ENCODE data around the gene AP2A1.

DNA sequence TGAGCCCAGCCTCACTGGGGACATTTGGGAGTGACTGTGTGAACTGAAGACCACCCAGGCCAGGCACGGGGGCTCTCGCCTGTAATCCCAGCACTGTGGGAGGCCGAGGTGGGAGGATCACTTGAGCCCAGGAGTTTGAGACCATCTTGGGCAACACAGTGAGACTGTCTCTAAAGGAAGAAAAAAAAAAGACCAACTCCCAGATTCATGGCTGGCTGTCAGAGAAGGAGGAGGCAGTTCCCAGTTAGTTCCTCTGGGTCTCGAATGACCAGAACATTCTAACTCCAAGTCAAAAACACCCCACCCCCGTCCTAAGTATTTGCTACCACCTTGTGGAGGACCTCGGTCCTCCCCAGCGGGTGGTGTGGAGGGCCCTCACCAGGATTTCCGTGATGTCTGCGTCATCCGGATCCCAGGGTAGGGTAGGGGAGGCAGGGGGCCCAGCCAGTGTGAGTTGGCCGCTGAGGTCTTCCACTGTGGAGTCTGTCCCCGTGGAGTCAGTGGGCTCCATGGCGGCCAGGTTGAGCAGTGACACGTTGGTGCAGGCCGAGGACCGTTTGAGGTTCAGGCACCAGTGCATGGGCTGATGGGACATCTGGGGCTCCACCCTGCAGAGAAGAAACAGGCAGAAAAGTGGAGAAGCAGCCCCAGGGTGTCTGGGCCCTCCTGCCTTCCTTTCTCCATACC is 5.0 kb upstream of the AP2A1 start:
- no peak for TF ChIP-seq POLR2AphosphoS5 (IDR thresholded peaks at IDR 0.05)
- TF ChIP-seq, protein P1, sequence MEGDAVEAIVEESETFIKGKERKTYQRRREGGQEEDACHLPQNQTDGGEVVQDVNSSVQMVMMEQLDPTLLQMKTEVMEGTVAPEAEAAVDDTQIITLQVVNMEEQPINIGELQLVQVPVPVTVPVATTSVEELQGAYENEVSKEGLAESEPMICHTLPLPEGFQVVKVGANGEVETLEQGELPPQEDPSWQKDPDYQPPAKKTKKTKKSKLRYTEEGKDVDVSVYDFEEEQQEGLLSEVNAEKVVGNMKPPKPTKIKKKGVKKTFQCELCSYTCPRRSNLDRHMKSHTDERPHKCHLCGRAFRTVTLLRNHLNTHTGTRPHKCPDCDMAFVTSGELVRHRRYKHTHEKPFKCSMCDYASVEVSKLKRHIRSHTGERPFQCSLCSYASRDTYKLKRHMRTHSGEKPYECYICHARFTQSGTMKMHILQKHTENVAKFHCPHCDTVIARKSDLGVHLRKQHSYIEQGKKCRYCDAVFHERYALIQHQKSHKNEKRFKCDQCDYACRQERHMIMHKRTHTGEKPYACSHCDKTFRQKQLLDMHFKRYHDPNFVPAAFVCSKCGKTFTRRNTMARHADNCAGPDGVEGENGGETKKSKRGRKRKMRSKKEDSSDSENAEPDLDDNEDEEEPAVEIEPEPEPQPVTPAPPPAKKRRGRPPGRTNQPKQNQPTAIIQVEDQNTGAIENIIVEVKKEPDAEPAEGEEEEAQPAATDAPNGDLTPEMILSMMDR (IDR thresholded peaks at IDR 0.05): peak in 1 of 6 experiments; percentile 28
